OCI-LY3 (cell line): Measurements from ENCODE around the gene STIM2.

Source experiments
- EZH2phosphoT487 ChIP-seq: fragments of 200-600 bp; shearing (Covaris generic); IDR thresholded peaks from 2 replicates; pipeline ENCODE4 v1.6.1; 2018; ENCODE audit warnings: antibody characterized with exemption, mixed run types, low read depth
- TF ChIP-seq, protein P1 (sequence below): fragments of 200-600, 300-600 bp; sonication (generic); IDR thresholded peaks from 2 replicates; pipeline ENCODE4 v1.5.1; 2014; ENCODE audit warnings: antibody characterized with exemption, low read length, low read depth

DNA sequence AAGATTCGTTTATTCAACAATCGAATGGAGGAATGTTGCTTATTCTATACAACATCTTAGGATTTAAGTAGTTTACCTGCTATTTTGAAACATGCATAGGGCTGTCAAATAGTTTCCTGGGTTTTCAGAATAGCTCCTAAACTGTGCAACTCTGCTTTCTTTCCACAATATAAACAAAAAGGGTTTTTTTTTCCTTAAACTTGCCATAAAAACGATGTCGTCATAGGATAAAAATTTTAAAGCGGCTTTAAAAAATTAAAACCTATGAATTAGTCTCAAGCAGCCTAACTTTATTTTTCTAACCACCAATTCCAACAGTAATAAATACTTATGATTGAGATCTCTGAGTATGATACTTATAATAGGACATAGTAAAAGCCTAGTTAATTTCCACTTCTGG is 21.6 kb upstream of the STIM2 start:
- TF ChIP-seq, protein P1, sequence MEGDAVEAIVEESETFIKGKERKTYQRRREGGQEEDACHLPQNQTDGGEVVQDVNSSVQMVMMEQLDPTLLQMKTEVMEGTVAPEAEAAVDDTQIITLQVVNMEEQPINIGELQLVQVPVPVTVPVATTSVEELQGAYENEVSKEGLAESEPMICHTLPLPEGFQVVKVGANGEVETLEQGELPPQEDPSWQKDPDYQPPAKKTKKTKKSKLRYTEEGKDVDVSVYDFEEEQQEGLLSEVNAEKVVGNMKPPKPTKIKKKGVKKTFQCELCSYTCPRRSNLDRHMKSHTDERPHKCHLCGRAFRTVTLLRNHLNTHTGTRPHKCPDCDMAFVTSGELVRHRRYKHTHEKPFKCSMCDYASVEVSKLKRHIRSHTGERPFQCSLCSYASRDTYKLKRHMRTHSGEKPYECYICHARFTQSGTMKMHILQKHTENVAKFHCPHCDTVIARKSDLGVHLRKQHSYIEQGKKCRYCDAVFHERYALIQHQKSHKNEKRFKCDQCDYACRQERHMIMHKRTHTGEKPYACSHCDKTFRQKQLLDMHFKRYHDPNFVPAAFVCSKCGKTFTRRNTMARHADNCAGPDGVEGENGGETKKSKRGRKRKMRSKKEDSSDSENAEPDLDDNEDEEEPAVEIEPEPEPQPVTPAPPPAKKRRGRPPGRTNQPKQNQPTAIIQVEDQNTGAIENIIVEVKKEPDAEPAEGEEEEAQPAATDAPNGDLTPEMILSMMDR = no peak
- no peak for TF ChIP-seq EZH2phosphoT487
